CD4-positive, alpha-beta T cell (primary cell): ENCODE data around the gene GTSE1. TPM values are rescaled to one million over a fixed set of nuclear protein-coding genes. Genes with fewer than 3 reads are reported as not detected.

Source experiments
- ATAC-seq: fragments of 200-7000 bp; cut with Tn5 transposase; one replicate; pipeline ENCODE4 v1.10.0; 2022; ENCODE audit warnings: mild to moderate bottlenecking; ENCODE audit not compliant: poor library complexity
- CTCF ChIA-PET: fragments of 350-600 bp; sonication (Branson Sonifier 250); formaldehyde crosslinking; loops from one replicate; lab custom pipeline; 2021; ENCODE audit warnings: antibody characterized with exemption, inconsistent platforms; lab: Charles Lee
- POLR2A ChIA-PET: fragments of 350-600 bp; sonication (Branson Sonifier 250); formaldehyde crosslinking; loops from one replicate; lab custom pipeline; 2021; ENCODE audit warnings: antibody characterized with exemption, inconsistent platforms; lab: Charles Lee
- DNase-seq, 14 experiments: peaks; one replicate each; pipeline ENCODE4 v3.0.0-alpha.2; 2013 to 2020; ENCODE audit warnings: mixed read lengths in 2 of 14
- H3K27ac ChIP-seq, 2 donors: one replicate each; pipeline versions ENCODE4 v1.5.1 to v1.7.0; 2013; ENCODE audit warnings: low read length in 2 of 2, low read depth in 1 of 2, mild to moderate bottlenecking in 1 of 2
- H3K27me3 ChIP-seq, 2 experiments: 1 replicate in 1 of 2; 2 replicates in 1 of 2; pipeline versions ENCODE4 v1.6.1 to v1.7.0; 2013; ENCODE audit warnings: low read length in 2 of 2, control low read depth in 1 of 2, mild to moderate bottlenecking in 1 of 2, moderate library complexity in 1 of 2; ENCODE audit not compliant: insufficient read depth in 2 of 2, control insufficient read depth in 1 of 2
- H3K36me3 ChIP-seq: one replicate; pipeline ENCODE4 v1.6.1; 2013; ENCODE audit warnings: low read length, control low read depth; ENCODE audit not compliant: insufficient read depth
- H3K4me1 ChIP-seq: one replicate; pipeline ENCODE4 v1.6.1; 2013; ENCODE audit warnings: low read length, control low read depth; ENCODE audit not compliant: insufficient read depth
- H3K4me3 ChIP-seq: one replicate; pipeline ENCODE4 v1.5.1; 2013; ENCODE audit warnings: mild to moderate bottlenecking, low read length, moderate library complexity
- H3K9me3 ChIP-seq, 2 experiments: 1 replicate in 1 of 2; 2 replicates in 1 of 2; pipeline versions ENCODE4 v1.6.1 to v1.7.0; 2013; ENCODE audit warnings: low read length in 2 of 2, mild to moderate bottlenecking in 2 of 2, control low read depth in 1 of 2, moderate library complexity in 1 of 2; ENCODE audit not compliant: control insufficient read depth in 1 of 2, insufficient read depth in 1 of 2
- H3K27ac Mint-ChIP-seq: one replicate; pipeline ENCODE4 v1.8.0; 2020; ENCODE audit warnings: mixed read lengths
- H3K27me3 Mint-ChIP-seq: one replicate; pipeline ENCODE4 v1.8.0; 2021; ENCODE audit warnings: mixed read lengths
- H3K36me3 Mint-ChIP-seq: one replicate; pipeline ENCODE4 v1.8.0; 2021; ENCODE audit warnings: low read depth, mixed read lengths
- H3K4me1 Mint-ChIP-seq: one replicate; pipeline ENCODE4 v1.8.0; 2021; ENCODE audit warnings: low read depth, mixed read lengths
- H3K4me3 Mint-ChIP-seq: one replicate; pipeline ENCODE4 v1.8.0; 2020; ENCODE audit warnings: mild to moderate bottlenecking, mixed read lengths
- H3K9me3 Mint-ChIP-seq: one replicate; pipeline ENCODE4 v1.8.0; 2020; ENCODE audit warnings: mixed read lengths
- intact Hi-C, 2 experiments: fragments of 100-400 bp; cut with DNase I in 1 of 2; cut with micrococcal nuclease in 1 of 2; formaldehyde crosslinking; loops; one replicate each; pipeline versions ENCODE4 v1.15.1 to v1.9.0; 2023 to 2025; cut with DNase I, micrococcal nuclease
- total RNA-seq, 174 experiments: library from RNA in 2 of 174; stranded (reverse) in 2 of 174; gene quantifications; one replicate each; pipeline ENCODE4 v1.2.3 and lab custom pipeline; 2021 to 2026
- TF ChIP-seq, protein P1 (sequence below): fragments of 200-600 bp; IDR thresholded peaks from one replicate; pipeline ENCODE4 v1.8.0; 2022; ENCODE audit warnings: antibody characterized with exemption, mild to moderate bottlenecking

GTSE1 gene
- total RNA-seq, 2 experiments from 2014 or later = 0.14 to 0.89 TPM

DNA sequence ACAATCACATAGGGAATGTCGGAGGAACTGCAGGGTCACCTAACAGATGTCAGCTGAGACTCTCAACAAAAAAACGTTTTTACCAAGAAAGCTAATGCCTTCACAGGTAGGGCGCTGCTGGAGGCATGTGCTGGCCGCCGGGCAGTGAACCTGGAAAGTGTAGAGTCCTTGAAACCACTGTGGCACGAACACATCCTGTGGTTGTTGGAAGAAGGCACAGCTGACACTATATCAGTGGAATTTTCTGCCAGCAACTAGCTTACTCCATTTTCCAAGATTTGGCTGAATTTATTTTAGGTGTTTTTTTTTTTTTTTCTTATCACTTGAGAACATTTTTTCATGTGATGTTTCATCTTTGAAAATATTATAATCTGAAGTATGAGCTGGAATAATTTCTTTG is 53.0 kb downstream of the GTSE1 start:
- intact Hi-C loops = no loop called here
- DNase-seq (no peak), ATAC-seq (no peak)
- Mint-ChIP-seq H3K9me3 (no peaks in the 10 kb centered on the region), H3K36me3 (peaks cover 91% of the 10 kb centered on the region), H3K4me1 (no peaks in the 10 kb centered on the region), H3K4me3 (no peak overlapping the region), H3K27me3 (no peaks in the 10 kb centered on the region), H3K27ac (no peak overlapping the region)
- Histone ChIP-seq H3K27me3 (no peaks in the 10 kb centered on the region), H3K4me3 (no peak overlapping the region), H3K27ac (no peak overlapping the region), H3K4me1 (no peaks in the 10 kb centered on the region), H3K9me3 (no peaks in the 10 kb centered on the region), H3K36me3 (peaks cover 92% of the 10 kb centered on the region)
- CTCF ChIA-PET = interaction anchor here (1.2 kb wide), 1 partner anchor 18 kb away, joined by 3 read pairs; no protein-coding TSS in a partner anchor
- POLR2A ChIA-PET = no interaction called here
- TF ChIP-seq, protein P1, sequence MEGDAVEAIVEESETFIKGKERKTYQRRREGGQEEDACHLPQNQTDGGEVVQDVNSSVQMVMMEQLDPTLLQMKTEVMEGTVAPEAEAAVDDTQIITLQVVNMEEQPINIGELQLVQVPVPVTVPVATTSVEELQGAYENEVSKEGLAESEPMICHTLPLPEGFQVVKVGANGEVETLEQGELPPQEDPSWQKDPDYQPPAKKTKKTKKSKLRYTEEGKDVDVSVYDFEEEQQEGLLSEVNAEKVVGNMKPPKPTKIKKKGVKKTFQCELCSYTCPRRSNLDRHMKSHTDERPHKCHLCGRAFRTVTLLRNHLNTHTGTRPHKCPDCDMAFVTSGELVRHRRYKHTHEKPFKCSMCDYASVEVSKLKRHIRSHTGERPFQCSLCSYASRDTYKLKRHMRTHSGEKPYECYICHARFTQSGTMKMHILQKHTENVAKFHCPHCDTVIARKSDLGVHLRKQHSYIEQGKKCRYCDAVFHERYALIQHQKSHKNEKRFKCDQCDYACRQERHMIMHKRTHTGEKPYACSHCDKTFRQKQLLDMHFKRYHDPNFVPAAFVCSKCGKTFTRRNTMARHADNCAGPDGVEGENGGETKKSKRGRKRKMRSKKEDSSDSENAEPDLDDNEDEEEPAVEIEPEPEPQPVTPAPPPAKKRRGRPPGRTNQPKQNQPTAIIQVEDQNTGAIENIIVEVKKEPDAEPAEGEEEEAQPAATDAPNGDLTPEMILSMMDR = no peak

DNA sequence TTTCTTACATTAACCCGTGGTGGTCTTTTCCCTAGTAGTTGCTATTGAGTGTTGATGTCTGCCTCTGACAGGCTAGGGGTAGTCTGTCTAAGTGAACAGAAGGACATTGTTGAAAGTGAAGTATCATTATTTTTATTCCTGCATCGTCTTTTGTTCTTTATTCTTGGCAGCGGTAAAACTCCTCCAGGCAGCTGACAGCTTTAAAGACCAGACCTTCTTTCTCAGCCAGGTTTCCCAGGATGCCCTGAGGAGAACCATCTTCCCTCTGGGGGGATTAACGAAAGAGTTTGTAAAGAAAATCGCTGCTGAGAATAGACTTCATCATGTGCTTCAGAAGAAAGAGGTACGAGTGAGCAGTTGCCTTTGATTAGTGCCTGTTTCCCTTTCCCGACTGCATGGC is 53.5 kb downstream of the GTSE1 start:
- ATAC-seq (no peak), DNase-seq (no peak)
- CTCF ChIA-PET = interaction anchor here (1.2 kb wide), 1 partner anchor 17 kb away, joined by 3 read pairs; no protein-coding TSS in a partner anchor
- no peak overlapping the region for H3K27ac ChIP-seq
- Mint-ChIP-seq H3K4me3 (no peak overlapping the region), H3K27me3 (no peaks in the 10 kb centered on the region), H3K4me1 (no peaks in the 10 kb centered on the region), H3K27ac (no peak overlapping the region), H3K9me3 (no peaks in the 10 kb centered on the region), H3K36me3 (peaks cover 88% of the 10 kb centered on the region)
- POLR2A ChIA-PET = no interaction called here
- no peaks in the 10 kb centered on the region for H3K9me3 ChIP-seq
- TF ChIP-seq, protein P1 = no peak
- H3K27me3 ChIP-seq = no peaks in the 10 kb centered on the region
- intact Hi-C loops = no loop called here
- no peak overlapping the region for H3K4me3 ChIP-seq
- peaks cover under 1% of the 10 kb centered on the region for H3K4me1 ChIP-seq
- peaks cover 94% of the 10 kb centered on the region for H3K36me3 ChIP-seq

DNA sequence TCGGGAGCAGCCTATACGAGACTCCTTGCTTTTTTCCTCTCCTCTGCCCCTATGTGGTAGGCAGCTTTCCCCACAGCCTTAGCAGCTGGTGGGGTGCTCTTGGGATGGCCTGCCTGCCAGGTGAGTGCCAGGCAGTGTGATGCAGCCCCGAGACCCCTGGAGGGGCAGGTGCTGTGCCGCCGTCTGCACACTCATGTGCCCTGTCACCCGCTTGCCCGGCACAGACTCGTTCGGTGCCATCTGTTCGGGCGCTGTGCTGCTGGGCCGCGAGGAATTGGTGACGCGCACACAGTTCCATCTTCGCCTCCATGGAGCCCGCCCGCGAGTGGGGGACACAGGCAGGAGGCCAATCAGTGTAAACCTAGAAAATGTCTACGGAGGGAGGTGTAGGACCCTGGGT is 54.0 kb downstream of the GTSE1 start:
- ChIA-PET POLR2A (no interaction called here), CTCF (no interaction called here)
- no peak overlapping the region for H3K4me3 Mint-ChIP-seq
- H3K27ac Mint-ChIP-seq = no peak overlapping the region
- TF ChIP-seq, protein P1 = no peak
- H3K4me3 ChIP-seq = no peak overlapping the region
- H3K9me3 Mint-ChIP-seq = no peaks in the 10 kb centered on the region
- ATAC-seq = no peak
- H3K27ac ChIP-seq = no peak overlapping the region
- peaks cover 90% of the 10 kb centered on the region for H3K36me3 Mint-ChIP-seq
- H3K4me1 Mint-ChIP-seq = no peaks in the 10 kb centered on the region
- no peak for DNase-seq
- H3K27me3 Mint-ChIP-seq = no peaks in the 10 kb centered on the region
- intact Hi-C loops = no loop called here
- H3K36me3 ChIP-seq = peaks cover 93% of the 10 kb centered on the region
- no peaks in the 10 kb centered on the region for H3K9me3 ChIP-seq
- H3K27me3 ChIP-seq = no peaks in the 10 kb centered on the region
- peaks cover 3% of the 10 kb centered on the region for H3K4me1 ChIP-seq
